A549 treated with ZK216348 at 1 μM for 4 hours (cell line): ENCODE measurements around the gene STMP1. TPM values are rescaled to one million over a fixed set of nuclear protein-coding genes. Genes with fewer than 3 reads are reported as not detected.

Source experiments
- total RNA-seq: library from RNA; stranded (reverse); fragments of 200-300 nt; extraction: Qiagen RNA extraction; gene quantifications from 5 replicates; pipeline ENCODE4 v1.2.3, GENCODE V29; 2022; ENCODE audit warnings: low read depth

STMP1 gene
- 20.8 to 37.3 TPM (median 30.8 TPM) in 5 replicates for total RNA-seq

DNA sequence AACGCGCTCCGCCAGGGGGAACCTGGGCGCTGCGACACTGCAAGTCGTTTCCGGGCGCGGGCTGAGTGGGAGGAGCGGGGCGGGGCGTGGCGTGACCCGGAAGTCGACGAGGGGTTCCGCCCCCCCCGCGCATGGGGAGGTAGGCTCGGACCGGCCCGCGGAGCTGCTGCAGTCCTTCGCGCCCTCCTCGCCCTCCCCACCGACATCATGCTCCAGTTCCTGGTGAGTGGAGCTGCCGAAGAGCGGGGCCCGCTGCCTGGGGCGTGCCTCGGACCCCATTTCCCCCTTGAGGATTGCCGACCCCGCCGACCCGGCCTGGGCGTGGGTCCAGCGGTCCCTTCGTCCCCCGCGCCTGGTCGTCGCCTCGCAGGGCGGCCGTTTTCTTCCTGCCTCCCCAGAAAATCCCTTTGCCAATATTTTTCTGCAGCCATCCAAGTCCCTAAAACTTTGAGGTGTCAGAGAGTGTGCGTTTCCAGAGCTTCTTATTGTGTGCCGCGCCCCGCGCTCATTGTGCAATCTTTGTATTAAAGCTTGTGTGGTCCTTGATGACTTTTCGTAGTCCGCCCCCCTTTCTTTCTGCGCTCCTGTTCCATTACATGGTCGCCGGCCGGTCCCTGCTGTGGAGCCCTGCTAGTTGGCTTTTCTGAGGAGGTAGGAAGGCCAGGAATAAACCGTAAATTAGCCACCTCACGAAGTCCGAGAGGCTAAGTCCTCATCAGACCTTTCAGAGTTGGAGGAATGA lies at the start of gene STMP1:
STMP1 (plus strand) TSS at position 142 of the 742 bp plus-strand sequence.

Other genes with a start within 250 kb of the STMP1 start
- 9.0 to 12.7 TPM (median 11.4 TPM) in 5 replicates for gene CNOT4, start 152.4 kb upstream of the STMP1 start, total RNA-seq
- 48.2 to 53.2 TPM (median 51.6 TPM) in 5 replicates for gene NUP205, start 104.6 kb upstream of the STMP1 start, total RNA-seq
- gene SLC13A4, start 65.7 kb downstream of the STMP1 start, total RNA-seq, result not detected in 5 replicates
- gene FAM180A, start 86.3 kb downstream of the STMP1 start, total RNA-seq, result not detected in 5 replicates